GM12891 (cell line): ENCODE results near the gene GATA6.

Experiments
- POLR2A ChIP-seq: IDR thresholded peaks from 2 replicates; pipeline ENCODE4 v1.6.1; 2011; ENCODE audit warnings: low read depth, low read length, control low read depth
- POLR2AphosphoS5 ChIP-seq: IDR thresholded peaks from 2 replicates; pipeline ENCODE4 v1.6.1; 2011; ENCODE audit warnings: low read depth, low read length, control low read depth
- TAF1 ChIP-seq: IDR thresholded peaks from 2 replicates; pipeline ENCODE4 v1.6.1; 2011; ENCODE audit warnings: low read depth, low read length, control low read depth

DNA sequence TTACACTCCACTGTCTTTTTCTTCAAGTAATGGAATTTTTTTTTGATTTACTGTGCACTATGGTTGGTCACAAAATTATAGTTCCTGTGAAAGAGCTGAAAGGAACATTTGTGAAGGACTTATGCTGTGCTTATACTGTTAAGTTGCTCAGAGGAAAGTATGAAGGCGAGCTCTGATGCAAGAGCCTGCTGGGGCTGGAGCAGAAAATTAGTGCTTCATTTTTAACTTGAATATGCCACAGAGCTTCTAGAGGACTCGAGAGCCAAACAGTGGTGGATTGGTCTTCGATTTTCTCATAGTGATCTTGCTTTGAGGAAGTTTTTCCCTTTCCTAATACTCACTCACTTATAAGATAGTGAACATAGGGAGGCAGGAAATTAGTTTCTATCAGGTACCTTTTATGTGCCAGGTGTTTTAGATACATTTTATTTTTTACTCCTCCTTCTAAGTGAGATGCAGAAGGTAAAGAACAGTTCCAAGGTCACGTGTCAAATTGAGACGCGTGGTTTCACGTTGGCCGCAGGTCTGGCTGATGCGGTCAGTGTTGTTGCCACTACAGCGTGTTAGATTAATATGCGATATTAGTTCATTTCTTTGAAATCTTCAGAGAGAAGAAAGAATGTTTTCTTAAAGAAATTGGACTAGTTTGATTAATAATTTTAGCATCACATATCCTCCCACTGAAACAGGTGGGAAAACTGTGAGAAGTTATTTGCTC is 20.2 kb downstream of the GATA6 start:
- TF ChIP-seq POLR2A: no peak
- no peak for TF ChIP-seq POLR2AphosphoS5
- no peak for TF ChIP-seq TAF1
